GM13976 (cell line): Measurements from ENCODE around the gene TACR2.

ENCODE experiments used
- DNase-seq: peaks from one replicate; pipeline ENCODE4 v3.0.0; 2012; ENCODE audit warnings: low spot score
- CTCF ChIP-seq: IDR thresholded peaks from 2 replicates; pipeline ENCODE4 v1.5.1; 2012; ENCODE audit warnings: borderline replicate concordance, mild to moderate bottlenecking; ENCODE audit not compliant: insufficient read depth; ENCODE audit errors: extremely low read depth, missing control alignments, control extremely low read depth
- in situ Hi-C: fragments of 300-500 bp; cut with MboI; formaldehyde crosslinking; loops from one replicate; pipeline ENCODE4 v1.12.0; 2022; ENCODE audit warnings: low sequenced_read_pairs, mixed read lengths, inconsistent platforms; ENCODE audit not compliant: unreplicated experiment

Gene TACR2

GRCh38 chr10:69461243-69462025 is 44.7 kb upstream of the TACR2 start:
- in situ Hi-C loops = no loop called here
- DNase-seq = no peak
- TF ChIP-seq CTCF = no peak

GRCh38 chr10:69460576-69461242 is 44.0 kb upstream of the TACR2 start:
- in situ Hi-C loops = no loop called here
- TF ChIP-seq CTCF = no peak
- DNase-seq = no peak

- no peak for DNase-seq
- in situ Hi-C loops = no loop called here
- no peak for TF ChIP-seq CTCF
Measured at GRCh38 chr10:69459893-69460575, 43.3 kb upstream of the TACR2 start.

GRCh38 chr10:69459101-69459790 is 42.5 kb upstream of the TACR2 start:
- TF ChIP-seq CTCF = no peak
- in situ Hi-C loops = no loop called here

GRCh38 chr10:69458430-69459100 is 41.8 kb upstream of the TACR2 start:
- DNase-seq = no peak
- in situ Hi-C loops = no loop called here
- no peak for TF ChIP-seq CTCF

More at GRCh38 chr10:69459101-69459790, 42.5 kb upstream of the TACR2 start:
- no peak for DNase-seq
